Astrocyte of the spinal cord (primary cell): ENCODE data around the gene CGB3.
"Not testable (repeated sequence)": the region's sequence is repeated elsewhere in the genome, so short reads cannot be mapped to it uniquely, and the experiment has no call there.

Source experiments
- DNase-seq: peaks from one replicate; pipeline ENCODE4 v3.0.0; 2011; ENCODE audit warnings: low read depth, low spot score
- H3K4me3 ChIP-seq: 2 replicates; pipeline ENCODE4 v1.5.1; 2011; ENCODE audit warnings: low read depth, mild to moderate bottlenecking, low read length, moderate library complexity
- in situ Hi-C: cut with HindIII; loops from 2 replicates; pipeline ENCODE4 v1.10.0; 2017; ENCODE audit warnings: low sequenced_read_pairs
- TF ChIP-seq, protein P1 (sequence below): IDR thresholded peaks from 2 replicates; pipeline ENCODE4 v1.5.1; 2012; ENCODE audit warnings: low read depth, mild to moderate bottlenecking, low read length, inconsistent platforms

The CGB3 gene

GRCh38 chr19:49056101-49056901, 32.2 kb upstream of the CGB3 start:
- DNase-seq: peak; percentile 51
- peak overlapping the region; percentile 53 for H3K4me3 ChIP-seq
- in situ Hi-C loops: no loop called here
- TF ChIP-seq, protein P1, sequence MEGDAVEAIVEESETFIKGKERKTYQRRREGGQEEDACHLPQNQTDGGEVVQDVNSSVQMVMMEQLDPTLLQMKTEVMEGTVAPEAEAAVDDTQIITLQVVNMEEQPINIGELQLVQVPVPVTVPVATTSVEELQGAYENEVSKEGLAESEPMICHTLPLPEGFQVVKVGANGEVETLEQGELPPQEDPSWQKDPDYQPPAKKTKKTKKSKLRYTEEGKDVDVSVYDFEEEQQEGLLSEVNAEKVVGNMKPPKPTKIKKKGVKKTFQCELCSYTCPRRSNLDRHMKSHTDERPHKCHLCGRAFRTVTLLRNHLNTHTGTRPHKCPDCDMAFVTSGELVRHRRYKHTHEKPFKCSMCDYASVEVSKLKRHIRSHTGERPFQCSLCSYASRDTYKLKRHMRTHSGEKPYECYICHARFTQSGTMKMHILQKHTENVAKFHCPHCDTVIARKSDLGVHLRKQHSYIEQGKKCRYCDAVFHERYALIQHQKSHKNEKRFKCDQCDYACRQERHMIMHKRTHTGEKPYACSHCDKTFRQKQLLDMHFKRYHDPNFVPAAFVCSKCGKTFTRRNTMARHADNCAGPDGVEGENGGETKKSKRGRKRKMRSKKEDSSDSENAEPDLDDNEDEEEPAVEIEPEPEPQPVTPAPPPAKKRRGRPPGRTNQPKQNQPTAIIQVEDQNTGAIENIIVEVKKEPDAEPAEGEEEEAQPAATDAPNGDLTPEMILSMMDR: peak; percentile 39

DNA sequence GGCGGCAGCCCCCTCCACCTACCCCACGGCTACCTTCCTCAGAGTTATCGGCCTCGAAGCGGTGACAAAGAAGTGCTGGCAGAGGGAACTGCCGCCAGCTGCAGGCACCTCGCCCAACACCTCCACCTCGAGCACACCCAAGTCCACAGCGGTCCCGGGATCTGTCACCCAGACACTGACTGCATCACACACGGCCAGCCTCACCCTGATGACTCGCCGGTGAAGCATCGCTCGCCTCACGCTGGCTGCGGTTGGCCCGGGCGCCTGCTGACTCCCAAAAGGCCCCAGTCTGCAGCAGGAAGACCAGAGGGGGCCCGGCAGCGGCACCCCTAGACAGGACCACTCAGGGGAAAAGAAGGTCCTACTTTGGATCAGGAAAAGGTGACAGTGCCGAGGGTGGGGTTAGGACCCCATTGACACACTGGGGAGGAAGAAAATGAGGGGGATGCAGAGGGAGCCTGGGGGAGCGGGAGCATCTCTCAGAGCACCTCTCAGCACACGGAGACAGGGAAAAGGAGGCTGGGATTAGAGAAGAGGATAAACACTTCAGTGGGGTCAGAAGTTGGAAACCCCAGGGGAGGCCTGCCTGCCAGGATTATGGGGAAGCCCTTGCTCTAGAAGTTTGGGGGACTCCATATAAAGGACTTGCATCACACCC, 26.4 kb upstream of the CGB3 start:
- in situ Hi-C loops, H3K4me3 ChIP-seq: not testable (repeated sequence)
- DNase-seq: peak; percentile 52

DNA sequence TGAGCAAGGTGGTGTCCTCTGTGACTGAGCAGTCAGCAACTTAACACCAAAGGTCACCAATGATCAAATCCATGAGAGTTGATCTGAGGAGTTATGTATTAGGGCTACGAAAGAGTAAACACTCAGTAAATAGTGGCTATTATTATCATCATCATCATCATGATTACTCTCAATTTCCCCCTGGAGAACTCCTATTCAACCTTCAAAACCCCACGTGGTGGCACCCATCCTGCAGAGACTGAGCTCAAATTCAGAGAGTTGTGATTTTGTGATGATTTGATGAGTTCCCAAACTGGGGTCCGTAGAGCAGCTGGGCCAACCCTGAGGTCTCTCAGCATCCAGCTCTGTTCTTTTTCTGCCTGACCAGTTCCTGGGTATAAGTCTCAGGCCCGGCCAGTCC, 25.7 kb upstream of the CGB3 start:
- H3K4me3 ChIP-seq, in situ Hi-C loops, DNase-seq: not testable (repeated sequence)

DNA sequence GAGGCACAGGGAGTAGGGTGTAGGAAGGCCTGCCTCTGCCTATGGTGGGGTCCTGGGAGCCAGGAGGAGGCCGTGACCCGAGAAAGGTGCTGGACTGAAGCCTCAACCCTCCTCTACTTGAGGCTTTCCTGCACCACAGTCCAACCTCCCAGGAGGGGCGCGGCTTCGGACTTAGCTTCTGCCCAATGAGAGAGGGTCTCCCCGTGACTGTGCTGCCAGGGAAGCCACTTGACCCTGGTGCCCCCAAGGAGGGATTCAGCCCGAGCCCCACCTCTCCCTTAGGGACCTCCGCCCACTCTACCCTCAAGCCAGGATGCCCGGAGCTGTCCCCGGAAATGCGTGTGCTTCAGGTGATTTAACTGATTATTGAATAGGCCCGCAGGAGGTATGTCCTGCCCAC, 24.9 kb upstream of the CGB3 start, which contains the start of gene CGB8:
Gene CGB8, minus strand, starts transcription at position 101 of the 400 bp plus-strand sequence. CDS start 372 bp downstream, outside the sequence.
- DNase-seq, H3K4me3 ChIP-seq, in situ Hi-C loops: not testable (repeated sequence)

DNA sequence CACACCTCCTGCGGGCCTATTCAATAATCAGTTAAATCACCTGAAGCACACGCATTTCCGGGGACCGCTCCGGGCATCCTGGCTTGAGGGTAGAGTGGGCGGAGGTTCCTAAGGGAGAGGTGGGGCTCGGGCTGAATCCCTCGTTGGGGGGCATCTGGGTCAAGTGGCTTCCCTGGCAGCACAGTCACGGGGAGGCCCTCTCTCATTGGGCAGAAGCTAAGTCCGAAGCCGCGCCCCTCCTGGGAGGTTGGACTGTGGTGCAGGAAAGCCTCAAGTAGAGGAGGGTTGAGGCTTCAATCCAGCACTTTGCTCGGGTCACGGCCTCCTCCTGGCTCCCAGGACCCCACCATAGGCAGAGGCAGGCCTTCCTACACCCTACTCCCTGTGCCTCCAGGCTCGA, 19.4 kb upstream of the CGB3 start, which contains the start of gene CGB5:
Gene CGB5, plus strand, starts transcription at position 301 of the 400 bp plus-strand sequence. CDS start 362 bp downstream, outside the sequence.
- in situ Hi-C loops, DNase-seq, H3K4me3 ChIP-seq: not testable (repeated sequence)

GRCh38 chr19:49042666-49043065, 18.5 kb upstream of the CGB3 start:
- DNase-seq, in situ Hi-C loops: not testable (repeated sequence)

GRCh38 chr19:49042177-49042576, 18.0 kb upstream of the CGB3 start:
- TF ChIP-seq, protein P1: no peak
- no peak for DNase-seq
- H3K4me3 ChIP-seq: no peak overlapping the region
- in situ Hi-C loops: no loop called here

More at GRCh38 chr19:49042666-49043065, 18.5 kb upstream of the CGB3 start:
- H3K4me3 ChIP-seq: not testable (repeated sequence)

- DNase-seq, H3K4me3 ChIP-seq, in situ Hi-C loops: not testable (repeated sequence)
These were observed 15.6 kb upstream of the CGB3 start for GRCh38 chr19:49039736-49040135.

GRCh38 chr19:49038557-49039276, 14.6 kb upstream of the CGB3 start:
- H3K4me3 ChIP-seq, in situ Hi-C loops: not testable (repeated sequence)

DNA sequence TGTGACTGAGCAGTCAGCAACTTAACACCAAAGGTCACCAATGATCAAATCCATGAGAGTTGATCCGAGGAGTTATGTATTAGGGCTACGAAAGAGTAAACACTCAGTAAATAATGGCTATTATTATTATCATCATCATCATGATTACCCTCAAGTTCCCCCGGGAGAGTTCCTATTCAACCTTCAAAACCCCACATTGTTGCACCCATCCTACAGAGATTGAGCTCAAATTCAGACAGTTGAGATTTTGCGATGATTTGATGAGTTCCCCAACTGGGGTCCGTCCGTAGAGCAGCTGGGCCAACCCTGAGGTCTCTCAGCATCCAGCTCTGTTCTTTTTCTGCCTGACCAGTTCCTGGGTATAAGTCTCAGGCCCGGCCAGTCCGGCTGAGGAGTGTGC, 14.0 kb upstream of the CGB3 start:
- H3K4me3 ChIP-seq, in situ Hi-C loops, DNase-seq: not testable (repeated sequence)

More at GRCh38 chr19:49038557-49039276, 14.6 kb upstream of the CGB3 start:
- not testable (repeated sequence) for DNase-seq
